Superior temporal gyrus (tissue), 1 donor: ENCODE measurements around the gene XK.
A peak's percentile ranks its signal among the peaks of the same experiment; 100 is the strongest.

Experiments used
- DNase-seq: peaks from one replicate; pipeline ENCODE4 v3.0.0-alpha.2; 2016; ENCODE audit errors: extremely low spot score

The XK gene

DNA sequence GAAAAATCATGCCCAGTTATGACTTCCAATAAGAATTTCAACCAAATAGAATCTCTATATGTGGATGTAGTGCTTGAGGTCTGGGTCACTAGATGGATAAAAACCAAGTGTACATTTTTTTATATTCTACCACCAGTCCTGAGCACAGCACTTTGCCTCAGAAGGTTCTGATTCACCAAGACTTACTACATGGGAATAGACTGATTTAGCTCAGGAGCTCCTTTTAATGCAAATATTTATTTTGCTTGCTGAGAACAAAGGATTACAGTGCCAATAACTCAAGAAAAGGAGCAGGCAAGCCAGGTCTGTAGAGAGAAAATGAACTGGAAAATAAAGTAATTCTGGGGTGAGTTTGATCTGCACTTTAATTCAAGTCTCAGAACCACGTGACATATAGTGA lies 6.4 kb upstream of the XK start:
- no peak for DNase-seq

DNA sequence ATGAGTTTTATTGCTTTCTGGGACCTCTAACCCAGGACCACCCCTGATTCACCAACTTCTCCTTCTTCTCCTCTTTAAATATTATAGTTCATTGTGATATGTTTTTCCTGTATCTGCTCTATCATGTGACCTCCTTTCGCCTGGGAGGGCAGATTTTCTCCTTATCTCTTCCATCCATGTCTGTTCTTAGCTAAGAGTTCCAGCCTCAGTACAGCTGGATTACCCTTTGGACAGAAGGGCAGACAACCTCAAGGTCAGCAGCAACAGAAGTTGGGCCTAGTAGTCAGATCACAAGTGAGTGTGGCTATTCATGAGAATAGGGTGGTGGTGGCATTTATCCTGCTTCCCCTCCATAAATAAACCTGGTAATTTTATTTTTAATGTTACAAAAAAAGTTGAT lies 5.7 kb upstream of the XK start:
- no peak for DNase-seq

DNA sequence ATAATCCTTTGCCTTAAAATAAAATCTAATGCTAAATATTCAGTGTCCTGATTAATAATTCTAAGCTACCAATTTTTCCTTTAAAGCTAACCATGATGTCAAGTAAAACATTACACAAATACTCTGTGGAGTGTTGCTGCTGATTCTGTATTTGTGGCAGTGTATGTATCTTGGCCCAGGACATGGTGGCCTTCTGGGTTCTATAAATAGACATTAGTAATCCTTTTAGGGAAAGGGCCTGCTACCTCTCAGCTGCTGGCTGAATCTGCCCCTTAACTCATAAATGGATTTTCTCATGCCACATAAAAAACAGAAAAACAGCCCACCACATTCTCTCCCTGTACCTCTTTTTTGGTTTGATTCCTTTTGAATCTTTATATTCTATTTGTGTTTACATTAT lies 1.2 kb upstream of the XK start:
- no peak for DNase-seq

DNA sequence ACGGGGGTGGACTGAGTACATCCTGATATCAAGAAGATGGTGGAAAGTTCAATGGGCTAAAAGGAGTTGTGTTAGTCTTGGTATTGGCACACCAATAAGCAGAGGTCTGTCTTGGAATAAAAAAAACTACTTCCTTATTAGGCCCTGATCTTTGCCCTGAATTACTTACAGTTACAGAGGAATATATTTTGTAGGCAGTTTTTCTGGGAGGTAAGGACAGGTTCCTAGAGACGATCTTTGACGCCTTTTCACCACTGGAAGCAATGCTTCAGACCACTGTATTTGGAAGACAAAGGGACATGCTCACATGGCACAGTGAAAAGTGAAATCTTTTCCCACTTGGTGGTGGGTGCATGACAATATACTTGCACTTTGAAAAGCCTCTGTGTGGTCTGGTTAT lies 618 bp upstream of the XK start:
- DNase-seq: no peak

DNA sequence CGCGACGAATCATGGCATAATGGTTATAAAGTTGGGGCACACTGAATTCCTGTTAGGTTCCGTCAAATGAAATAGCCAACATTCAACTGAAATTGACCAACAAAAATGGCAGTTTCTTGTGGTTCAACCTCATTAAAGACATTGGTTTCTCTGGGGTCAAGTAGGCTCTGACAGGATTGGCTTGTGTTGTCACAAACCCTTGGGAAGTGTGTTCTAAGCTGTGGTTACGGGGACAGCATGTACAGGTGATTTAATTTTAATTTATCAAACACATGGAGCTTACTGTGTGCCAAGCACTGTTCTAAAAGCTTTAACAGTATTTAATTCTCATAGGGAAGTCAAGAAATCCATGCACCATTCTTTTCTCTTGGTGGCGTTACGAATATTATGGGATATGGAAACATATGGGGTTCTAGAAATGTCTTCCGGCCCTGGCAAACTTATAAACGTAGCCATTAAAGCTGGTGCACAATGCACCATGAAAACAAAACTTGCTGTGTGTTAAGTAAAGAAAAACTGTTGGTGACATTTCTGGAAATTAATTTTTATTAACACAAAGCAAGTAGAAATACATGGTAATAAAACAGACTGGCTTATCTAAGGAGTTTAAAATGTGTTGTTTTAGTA lies 891 bp downstream of the XK start:
- peak; percentile 14 for DNase-seq

DNA sequence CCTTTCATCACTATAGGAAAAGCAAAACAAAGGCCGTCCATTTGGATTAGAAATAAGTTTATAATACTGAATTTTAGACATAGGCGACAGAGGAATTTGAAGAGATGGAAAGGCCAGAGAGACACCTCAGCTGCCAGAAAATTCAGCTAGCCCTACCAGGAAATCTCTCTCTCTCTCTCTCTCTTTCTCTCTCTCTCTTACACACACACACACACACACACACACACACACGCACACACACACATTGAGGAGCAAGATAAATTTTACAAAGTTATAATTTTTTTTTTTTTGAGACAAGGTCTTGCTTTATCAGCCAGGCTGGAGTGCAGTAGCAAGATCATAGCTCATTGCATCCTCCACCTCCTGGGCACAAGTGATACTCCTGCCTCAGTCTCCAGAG lies 1.4 kb downstream of the XK start:
- DNase-seq: no peak

DNA sequence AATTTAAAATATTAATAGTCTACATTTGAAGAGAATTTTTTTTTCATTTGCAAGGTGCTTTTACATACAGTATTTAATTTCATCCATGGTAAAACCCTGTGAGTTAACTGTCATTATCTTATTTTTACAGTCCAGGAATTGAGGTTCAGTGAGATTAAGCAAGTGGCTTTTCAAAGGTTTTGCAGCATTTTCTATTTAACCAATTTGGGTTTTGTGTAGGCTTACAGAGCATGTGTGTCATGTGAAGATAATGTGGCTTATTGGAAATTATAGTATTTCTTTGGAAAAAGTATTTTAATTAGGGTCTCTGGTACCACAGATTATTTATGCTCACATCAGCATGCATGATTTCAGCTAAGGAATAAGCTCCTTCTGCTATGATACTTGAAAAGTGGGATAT lies 4.5 kb downstream of the XK start:
- no peak for DNase-seq

DNA sequence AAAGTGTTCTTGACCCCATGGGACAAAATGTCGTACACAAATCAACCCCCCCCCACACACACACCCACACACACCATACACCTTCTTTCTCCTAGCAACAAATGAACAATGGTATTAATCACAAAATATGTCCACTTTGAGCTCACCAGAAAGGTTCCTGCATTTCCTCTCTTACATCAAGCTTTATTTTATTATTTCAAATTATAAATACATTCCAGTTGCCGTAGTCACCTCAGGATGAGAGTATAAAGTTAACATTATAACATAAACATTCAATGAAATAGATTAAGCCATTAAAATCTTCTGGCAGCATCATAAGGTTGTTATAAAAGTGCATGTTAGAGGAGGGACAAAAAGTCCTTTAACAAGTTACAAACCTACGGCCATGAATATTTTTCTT lies 7.3 kb downstream of the XK start:
- no peak for DNase-seq

DNA sequence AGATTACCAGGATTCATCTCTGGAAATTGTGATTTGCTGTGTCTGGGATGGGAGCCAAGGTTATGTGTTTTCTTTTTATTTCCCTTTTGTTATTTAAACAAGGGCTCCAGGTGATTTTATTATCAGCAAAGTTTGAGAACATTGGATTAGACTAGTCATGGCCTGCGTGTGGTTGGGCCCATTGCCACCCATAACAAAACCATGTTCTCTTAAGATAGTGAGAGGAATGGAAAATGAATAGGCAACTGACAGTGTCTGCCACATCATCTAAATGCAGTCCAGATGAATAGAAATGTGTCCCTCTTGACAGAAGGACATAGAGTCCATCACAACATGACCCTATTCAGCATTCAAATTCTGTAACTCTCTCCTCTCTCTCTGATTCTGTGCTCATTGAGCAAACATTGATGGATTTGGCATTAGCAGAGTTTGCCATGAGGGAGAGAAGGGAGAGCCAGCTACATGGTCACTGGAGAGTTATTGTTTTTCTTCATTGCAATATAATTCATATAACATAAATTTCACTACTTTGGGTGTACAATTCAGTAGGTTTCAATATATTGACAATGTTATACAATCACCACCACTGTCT lies 11.7 kb downstream of the XK start:
- DNase-seq: no peak

DNA sequence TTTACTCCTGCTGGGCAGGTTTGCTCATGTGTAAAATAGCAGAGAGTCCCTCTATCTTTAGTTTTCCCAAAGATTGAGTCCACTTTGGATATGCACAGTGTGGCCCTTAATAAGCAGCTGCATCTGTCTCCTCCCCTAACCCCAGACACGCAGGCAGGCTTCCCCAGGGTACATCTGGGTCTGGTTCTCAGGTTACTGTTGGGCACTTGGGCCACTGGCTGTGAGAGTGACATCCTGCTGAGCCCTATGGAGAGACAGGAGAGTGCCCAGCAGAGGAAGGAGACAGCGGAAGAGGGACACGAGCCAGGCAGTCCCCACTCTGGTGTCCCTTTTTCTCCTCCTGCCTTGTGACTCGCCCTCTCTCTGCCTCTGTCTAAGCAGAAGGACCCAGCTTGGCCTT lies 16.0 kb downstream of the XK start:
- DNase-seq: no peak

DNA sequence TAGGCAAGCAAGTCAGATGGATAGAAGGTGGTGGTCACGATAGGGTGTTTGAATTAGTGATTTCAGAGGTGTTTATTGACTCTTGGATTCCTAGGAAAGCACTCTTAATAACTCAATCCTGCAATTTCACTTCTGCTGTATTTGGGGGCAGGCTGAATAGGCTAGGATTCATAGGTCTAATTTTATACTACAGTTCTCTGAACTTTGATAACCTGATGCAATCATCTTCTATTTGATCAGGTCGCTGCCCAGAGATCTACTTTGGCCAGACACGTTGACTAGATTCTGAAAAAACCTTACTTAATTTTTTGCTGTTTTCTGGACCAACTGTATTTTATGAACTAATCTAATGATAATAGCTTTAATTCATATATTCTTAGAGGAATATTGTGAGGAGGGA lies 26.4 kb downstream of the XK start:
- no peak for DNase-seq

DNA sequence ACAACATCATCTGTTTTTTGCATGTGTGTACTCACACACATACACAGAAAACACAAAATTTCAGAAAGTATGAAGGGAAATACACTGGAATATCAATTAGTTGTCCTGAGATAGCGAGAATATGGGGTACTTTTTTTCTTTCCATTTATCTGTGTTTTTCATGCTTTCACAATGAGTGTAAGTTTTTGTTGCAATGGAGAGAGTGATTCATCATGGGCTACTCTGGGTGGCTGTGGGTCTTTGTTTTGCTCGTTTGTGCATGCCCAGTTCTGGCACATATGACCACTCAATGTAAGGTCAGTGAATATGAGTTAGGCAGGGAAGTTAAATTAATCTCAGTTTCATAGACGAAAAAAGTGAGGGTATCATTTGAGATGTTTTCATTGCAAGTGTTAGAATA lies 26.9 kb downstream of the XK start:
- no peak for DNase-seq

DNA sequence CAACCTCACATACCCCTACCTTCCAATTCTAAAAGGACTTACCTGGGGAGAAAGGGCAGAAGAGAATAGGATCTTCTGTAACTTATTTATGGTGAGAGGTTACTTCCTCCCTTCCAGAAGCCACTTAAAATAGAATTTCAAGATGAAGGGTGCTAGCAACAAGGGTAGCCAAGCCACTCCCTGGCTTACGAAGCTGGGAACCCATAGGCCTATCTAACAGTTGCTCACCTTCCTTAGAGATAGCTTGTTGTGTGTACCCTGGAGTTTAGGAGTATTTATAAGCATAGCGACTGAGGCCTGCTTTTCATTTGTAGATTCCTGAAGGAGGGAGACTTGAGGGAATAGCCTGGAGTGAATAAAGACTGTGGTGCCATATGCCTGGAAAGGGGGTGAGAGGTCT lies 28.9 kb downstream of the XK start:
- no peak for DNase-seq

DNA sequence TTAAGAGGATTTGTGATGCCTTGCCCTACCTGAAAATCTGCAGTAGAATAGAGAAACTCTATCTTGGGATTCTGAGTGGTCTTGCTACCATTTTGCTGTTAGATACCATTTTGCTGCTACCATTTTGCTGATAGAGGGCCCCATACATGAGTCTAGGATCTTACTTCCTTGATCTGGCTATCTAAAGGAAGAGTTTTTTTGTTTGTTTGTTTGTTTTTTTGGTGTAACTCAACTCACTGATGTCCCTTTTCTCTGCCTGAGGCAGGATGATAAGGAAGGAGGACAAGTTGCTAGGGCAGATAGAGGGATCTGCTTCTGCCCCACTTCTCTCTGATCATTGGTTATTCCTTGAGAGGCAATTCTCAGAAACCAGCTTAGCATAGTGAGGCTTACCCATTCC lies 31.0 kb downstream of the XK start:
- no peak for DNase-seq

DNA sequence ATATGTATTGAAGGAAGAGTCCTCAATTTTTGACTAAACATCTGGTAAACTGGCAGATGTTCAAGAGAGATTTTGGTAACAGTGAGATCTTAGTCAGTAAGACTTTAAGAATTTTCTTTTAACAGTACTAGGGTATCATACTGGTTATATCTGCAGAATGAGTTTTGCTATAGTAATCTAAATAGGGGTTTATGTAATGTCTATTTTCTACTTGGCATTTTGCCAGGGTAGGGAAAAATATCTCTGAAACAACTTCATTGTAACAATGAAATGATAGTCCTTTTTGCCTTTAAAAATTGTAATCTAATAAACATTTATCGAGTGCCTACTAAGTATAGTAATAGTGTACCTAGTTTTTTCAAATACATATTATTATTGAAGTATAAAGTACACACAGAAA lies 32.1 kb downstream of the XK start:
- DNase-seq: no peak

DNA sequence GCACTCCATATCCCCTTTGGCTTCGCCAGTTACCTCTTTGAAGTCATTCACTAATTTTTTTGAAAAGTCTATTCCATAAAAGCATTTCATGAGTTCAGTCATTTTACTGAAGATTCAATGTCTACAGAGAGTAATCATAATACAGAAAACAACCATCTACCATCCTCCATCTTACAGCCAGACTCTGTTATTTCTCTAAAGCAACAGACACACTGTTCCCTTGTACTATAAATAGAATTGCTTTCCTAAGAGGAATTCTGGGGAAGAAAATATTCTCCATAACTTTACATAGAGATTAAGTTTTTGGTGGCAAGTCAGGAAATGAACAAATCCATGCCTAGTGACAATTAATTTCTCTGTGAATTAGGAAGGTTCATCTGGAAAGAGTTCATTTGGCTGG lies 37.0 kb downstream of the XK start:
- DNase-seq: peak; percentile 22

DNA sequence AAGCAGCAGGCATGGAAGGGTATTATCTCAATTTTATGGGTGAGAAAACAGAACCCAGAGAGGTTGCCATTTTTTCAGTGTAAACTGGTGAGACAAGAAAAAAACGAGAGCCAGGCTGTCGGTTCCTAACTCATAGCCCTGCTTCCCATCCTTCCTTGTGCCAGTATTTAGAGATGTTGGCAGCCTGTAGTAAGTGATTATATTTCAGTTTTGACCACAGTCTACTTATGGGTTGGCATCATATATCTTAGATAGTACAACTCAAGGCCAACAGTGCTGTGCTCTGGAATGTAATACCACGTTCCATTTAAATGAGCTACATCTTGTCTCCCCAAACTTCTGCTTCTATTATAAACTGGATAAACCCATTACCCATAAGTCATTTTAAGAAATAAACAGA lies 40.8 kb downstream of the XK start:
- no peak for DNase-seq

DNA sequence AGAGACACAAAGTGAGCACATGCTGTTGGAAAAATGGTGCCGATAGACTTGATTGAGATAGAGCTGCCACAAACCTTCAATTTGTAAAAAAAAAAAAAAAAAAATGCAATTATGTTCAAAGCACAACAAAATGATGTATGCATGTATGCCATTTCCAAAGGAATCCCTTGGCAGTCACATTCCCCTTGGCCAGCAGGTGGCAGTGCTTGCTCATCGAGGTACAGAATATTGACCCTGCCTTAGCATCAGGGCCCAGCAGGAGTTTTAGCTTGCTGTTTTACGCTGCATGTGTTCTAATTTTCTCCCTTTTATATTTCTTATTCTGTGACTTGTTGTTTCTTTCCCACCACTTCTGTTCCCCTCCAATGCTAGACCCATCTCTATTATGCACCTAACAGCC lies 59.8 kb downstream of the XK start:
- DNase-seq: peak; percentile 79

DNA sequence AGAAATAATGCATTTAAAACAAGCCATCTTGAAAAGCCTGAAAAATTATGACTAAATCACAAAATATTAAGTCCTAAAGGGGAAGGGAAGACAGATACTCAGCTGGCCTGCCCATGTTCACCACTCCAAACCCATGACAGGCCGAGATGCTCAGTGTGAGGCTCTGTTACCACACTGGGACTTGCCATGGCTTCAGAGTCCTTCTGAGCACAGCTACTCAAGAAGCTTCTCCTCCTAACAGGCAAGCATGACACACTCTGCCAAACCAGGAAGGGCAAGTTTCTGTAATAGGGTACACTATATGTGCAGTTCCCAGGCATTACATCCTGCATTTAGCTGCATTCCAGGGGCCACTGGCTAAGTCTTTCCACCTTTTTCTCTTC lies 60.2 kb downstream of the XK start:
- no peak for DNase-seq

DNA sequence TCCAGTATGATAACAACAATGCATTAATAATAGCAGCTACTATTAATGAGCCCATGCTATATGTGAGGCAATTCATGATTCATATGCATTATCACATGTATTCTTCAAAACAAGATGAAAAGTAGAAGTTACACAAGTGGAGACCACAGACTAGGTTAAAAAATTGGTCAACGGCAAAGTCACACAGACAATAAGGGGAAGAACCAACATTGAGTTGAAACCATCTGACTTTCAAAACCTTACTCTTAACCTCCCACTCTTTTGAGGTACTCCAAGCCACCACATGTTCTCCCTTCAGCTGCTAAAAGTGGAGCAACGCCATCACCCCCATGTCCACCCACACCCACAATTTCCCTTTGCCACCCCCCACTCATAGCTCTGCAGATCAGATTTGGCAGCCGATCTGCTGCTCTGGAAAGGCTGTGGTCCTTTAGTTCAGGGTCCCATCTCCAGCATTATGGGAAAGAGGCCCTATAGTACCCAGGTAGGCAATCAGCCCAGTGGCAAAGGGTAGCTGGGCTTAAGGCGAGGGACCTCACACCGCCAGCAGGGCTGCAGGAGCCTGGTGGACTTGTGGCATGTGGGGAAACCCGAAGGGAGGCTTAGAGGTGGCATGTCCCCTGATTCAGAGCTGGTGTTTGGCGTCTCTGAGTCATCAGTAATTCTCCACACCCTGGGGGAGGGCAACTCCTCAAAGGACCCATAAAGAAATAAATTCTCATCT lies 60.8 kb downstream of the XK start:
- no peak for DNase-seq

DNA sequence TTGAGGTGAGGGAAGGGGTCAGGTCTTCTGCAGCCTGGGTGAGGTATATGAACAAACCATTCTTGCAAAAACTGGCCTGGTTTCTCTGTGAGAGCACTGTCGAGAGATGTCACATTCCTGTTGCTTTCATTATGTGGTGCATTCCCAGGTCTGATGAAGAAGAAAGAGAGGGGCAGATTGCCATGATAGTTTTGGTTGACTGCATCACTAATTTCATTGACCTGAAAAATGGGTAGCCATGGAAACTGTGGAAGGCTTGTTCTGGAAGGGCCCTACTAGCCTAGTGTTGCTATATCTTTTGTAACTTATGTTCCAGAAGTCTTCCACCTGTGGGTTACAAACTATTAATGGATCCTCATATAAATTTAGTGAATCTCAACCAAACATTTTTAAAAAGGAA lies 61.4 kb downstream of the XK start:
- DNase-seq: no peak

DNA sequence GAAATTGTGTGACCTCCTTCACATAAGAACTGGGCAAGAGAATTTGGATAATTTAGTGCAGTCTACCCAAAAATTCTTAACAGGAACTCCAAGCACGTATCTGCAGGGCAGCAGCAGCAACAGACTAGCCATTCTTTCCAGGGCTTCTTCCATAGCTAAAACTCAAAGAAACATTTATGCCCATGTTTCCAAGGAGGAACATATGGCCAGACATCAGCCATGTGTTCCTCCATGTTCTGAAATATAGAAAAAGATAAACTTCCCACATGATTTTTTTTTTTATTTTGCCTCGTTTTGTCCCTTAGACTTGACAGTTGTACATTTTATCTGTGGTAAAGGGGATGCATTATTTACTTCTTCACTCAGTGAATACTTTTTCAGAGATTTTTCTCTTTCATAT lies 66.7 kb downstream of the XK start:
- no peak for DNase-seq

DNA sequence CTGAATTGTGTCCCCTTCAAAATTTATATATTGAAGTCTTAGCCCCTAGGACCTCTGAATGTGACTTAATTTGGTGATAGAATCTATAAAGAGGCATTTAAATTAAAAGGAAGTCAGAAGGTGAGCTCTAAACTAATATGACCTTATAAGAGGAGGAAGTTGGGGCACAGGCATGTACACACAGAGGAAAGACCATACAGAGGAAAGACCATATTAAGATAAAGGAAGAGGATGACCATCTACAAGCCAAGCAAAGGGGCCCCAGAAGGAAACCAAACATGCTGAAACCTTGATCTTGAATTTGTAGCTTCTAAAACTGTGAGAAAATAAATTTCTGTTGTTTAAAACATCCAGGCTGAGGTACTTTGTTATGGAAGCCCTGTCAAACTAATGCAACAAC lies 67.3 kb downstream of the XK start:
- no peak for DNase-seq

DNA sequence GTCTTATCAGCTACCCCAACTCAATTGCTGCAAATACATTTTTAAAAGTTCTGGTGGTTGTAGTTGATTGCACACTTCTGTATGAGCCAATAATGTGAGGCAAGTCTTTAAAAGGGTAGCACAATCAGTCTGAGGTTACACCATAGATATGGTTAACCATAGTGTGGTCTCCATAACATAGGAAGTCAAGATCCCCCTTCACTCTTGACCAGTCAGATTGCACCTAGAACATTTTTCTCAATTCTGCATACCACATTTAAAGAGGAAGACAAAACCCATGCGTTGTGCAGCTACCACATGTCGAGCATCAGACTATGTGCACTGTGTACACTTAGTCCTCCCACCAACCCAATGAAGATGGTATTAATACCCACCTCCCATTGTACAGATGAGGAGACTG lies 67.8 kb downstream of the XK start:
- DNase-seq: no peak
